Suprapubic skin (tissue), 4 donors: ENCODE data around the gene SYNPO. TPM values are rescaled to one million over a fixed set of nuclear protein-coding genes. Genes with fewer than 3 reads are reported as not detected.
A peak's percentile ranks its signal among the peaks of the same experiment; 100 is the strongest.

ENCODE experiments used
- DNase-seq, 2 donors: peaks; one replicate each; pipeline ENCODE4 v3.0.0-alpha.2; 2019; ENCODE audit warnings: low spot score in 2 of 2
- H3K27ac ChIP-seq: fragments of 200-600 bp; sonication (generic); one replicate; pipeline ENCODE4 v1.5.1; 2019
- H3K27me3 ChIP-seq: fragments of 200-600 bp; sonication (generic); one replicate; pipeline ENCODE4 v1.5.1; 2019
- H3K36me3 ChIP-seq: fragments of 200-600 bp; sonication (generic); one replicate; pipeline ENCODE4 v1.5.1; 2019
- H3K4me1 ChIP-seq: fragments of 200-600 bp; sonication (generic); one replicate; pipeline ENCODE4 v1.5.1; 2019
- H3K4me3 ChIP-seq: fragments of 200-600 bp; sonication (generic); one replicate; pipeline ENCODE4 v1.5.1; 2019; ENCODE audit warnings: mild to moderate bottlenecking
- H3K9me3 ChIP-seq: fragments of 200-600 bp; sonication (generic); one replicate; pipeline ENCODE4 v1.5.1; 2019
- CTCF ChIP-seq, 2 donors: fragments of 200-600 bp in 1 of 2; fragments of 450-650 bp in 1 of 2; sonication (generic) in 1 of 2; IDR thresholded peaks; one replicate each; pipeline ENCODE4 v1.5.1; 2016 to 2019; ENCODE audit warnings: antibody characterized with exemption in 2 of 2, mild to moderate bottlenecking in 1 of 2, moderate library complexity in 1 of 2
- EP300 ChIP-seq: sonication (generic); formaldehyde crosslinking; IDR thresholded peaks from one replicate; pipeline ENCODE4 v1.6.1; 2017; ENCODE audit warnings: antibody characterized with exemption
- POLR2A ChIP-seq, 2 donors: fragments of 450-650 bp; IDR thresholded peaks; one replicate each; pipeline ENCODE4 v1.6.1; 2017; ENCODE audit warnings: antibody characterized with exemption in 2 of 2, mild to moderate bottlenecking in 2 of 2, moderate library complexity in 2 of 2
- POLR2AphosphoS5 ChIP-seq, 3 donors: sonication (generic); formaldehyde crosslinking; IDR thresholded peaks; one replicate each; pipeline ENCODE4 v1.6.1; 2017; ENCODE audit warnings: antibody characterized with exemption in 3 of 3
- WGBS: methylation state at CpG from one replicate; pipeline ENCODE4 v1.1.5; 2018; 5-methylcytosine and 5-hydroxymethylcytosine counted together
- total RNA-seq, 4 donors: library from RNA; depleted of rRNA; stranded (reverse); fragments of >200 nt; gene quantifications; one replicate each; pipeline ENCODE4 v1.1.0, GENCODE V29; 2016

The SYNPO gene
- total RNA-seq, 4 donors from 2014 or later = 3.3 to 8.5 (median 5.6) TPM

- Histone ChIP-seq H3K9me3 (no peaks in the 10 kb centered on the region), H3K36me3 (no peaks in the 10 kb centered on the region), H3K27me3 (no peaks in the 10 kb centered on the region), H3K4me3 (no peak overlapping the region), H3K4me1 (peaks cover 45% of the 10 kb centered on the region), H3K27ac (no peak overlapping the region)
- no peak for TF ChIP-seq POLR2A (IDR thresholded peaks at IDR 0.05)
- no peak for TF ChIP-seq CTCF (IDR thresholded peaks at IDR 0.05)
- TF ChIP-seq EP300 = no peak
- TF ChIP-seq POLR2AphosphoS5 (IDR thresholded peaks at IDR 0.05) = no peak
- WGBS = 70% methylated on average over 2 of the region's 2 CpGs
- DNase-seq = no peak
These were observed 7.0 kb upstream of the SYNPO start for GRCh38 chr5:150633429-150633828.

GRCh38 chr5:150636391-150637244 is 3.8 kb upstream of the SYNPO start:
- no peak for DNase-seq
- no peaks in the 10 kb centered on the region for H3K36me3 ChIP-seq
- WGBS = 71% methylated on average over 6 of the region's 6 CpGs
- TF ChIP-seq POLR2A (IDR thresholded peaks at IDR 0.05) (no peak), POLR2AphosphoS5 (IDR thresholded peaks at IDR 0.05) (no peak), EP300 (no peak), CTCF (IDR thresholded peaks at IDR 0.05) (no peak)
- no peaks in the 10 kb centered on the region for H3K9me3 ChIP-seq
- H3K4me3 ChIP-seq = no peak overlapping the region
- peaks cover 67% of the 10 kb centered on the region for H3K4me1 ChIP-seq
- no peak overlapping the region for H3K27ac ChIP-seq
- H3K27me3 ChIP-seq = no peaks in the 10 kb centered on the region

- Histone ChIP-seq H3K9me3 (no peaks in the 10 kb centered on the region), H3K27me3 (no peaks in the 10 kb centered on the region), H3K36me3 (no peaks in the 10 kb centered on the region), H3K27ac (peak overlapping the region; percentile 29), H3K4me3 (no peak overlapping the region), H3K4me1 (peaks cover 72% of the 10 kb centered on the region)
- 54% methylated on average over 21 of the region's 21 CpGs for WGBS
- TF ChIP-seq CTCF (IDR thresholded peaks at IDR 0.05) = no peak
- no peak for TF ChIP-seq POLR2A (IDR thresholded peaks at IDR 0.05)
- no peak for TF ChIP-seq POLR2AphosphoS5 (IDR thresholded peaks at IDR 0.05)
- TF ChIP-seq EP300 = no peak
- DNase-seq = no peak
These were observed 3.0 kb upstream of the SYNPO start for GRCh38 chr5:150637245-150638052.

GRCh38 chr5:150638053-150638444 is 2.4 kb upstream of the SYNPO start:
- WGBS = 26% methylated on average over 1 of the region's 1 CpG
- TF ChIP-seq POLR2AphosphoS5 (IDR thresholded peaks at IDR 0.05) (no peak), EP300 (no peak), CTCF (IDR thresholded peaks at IDR 0.05) (no peak), POLR2A (IDR thresholded peaks at IDR 0.05) (no peak)

More at GRCh38 chr5:150638053-150638444, 2.4 kb upstream of the SYNPO start:
- no peaks in the 10 kb centered on the region for H3K27me3 ChIP-seq
- no peak for DNase-seq
- H3K4me1 ChIP-seq = peaks cover 78% of the 10 kb centered on the region
- H3K27ac ChIP-seq = peak overlapping the region; percentile 34
- no peaks in the 10 kb centered on the region for H3K36me3 ChIP-seq
- no peak overlapping the region for H3K4me3 ChIP-seq
- no peaks in the 10 kb centered on the region for H3K9me3 ChIP-seq
